Keratinocyte (primary cell): ENCODE results near the gene FHDC1.

Experiments
- CTCF ChIP-seq, 3 experiments: IDR thresholded peaks in 1 of 3; conservative IDR thresholded peaks in 1 of 3; optimal IDR thresholded peaks in 1 of 3; 2 replicates in 2 of 3; 3 replicates in 1 of 3; pipeline versions ENCODE3 to v1.5.1; 2011; ENCODE audit warnings: low read length in 3 of 3, mild to moderate bottlenecking in 3 of 3, moderate library complexity in 2 of 3, control low read depth in 1 of 3, inconsistent platforms in 1 of 3; ENCODE audit not compliant: insufficient read depth in 2 of 3; ENCODE audit errors: extremely low read depth in 1 of 3
- EZH2 ChIP-seq: IDR thresholded peaks from one replicate; pipeline ENCODE4 v1.6.1; 2012; ENCODE audit warnings: inconsistent platforms, mild to moderate bottlenecking, low read length, moderate library complexity

GRCh38 chr4:153004081-153004850 is 68.1 kb downstream of the FHDC1 start:
- no peak for TF ChIP-seq CTCF (optimal IDR thresholded peaks at IDR 0.05 in 1 of 3, IDR thresholded peaks at IDR 0.05 in 1 of 3, conservative IDR thresholded peaks at IDR 0.05 in 1 of 3; ENCODE audit: extremely low read depth in 1 of 3, insufficient read depth in 2 of 3, low read length in 3 of 3)
- no peak for TF ChIP-seq EZH2
